Measurements from ENCODE around the gene ERN1. TPM values are rescaled to one million over a fixed set of nuclear protein-coding genes. Genes with fewer than 3 reads are reported as not detected.

ERN1 gene
- total and polyA plus RNA-seq, 2 donors (not counting 3 experiments of a cell fraction or from before 2014, with no cell fraction given), result 9.1 to 21.5 TPM

DNA sequence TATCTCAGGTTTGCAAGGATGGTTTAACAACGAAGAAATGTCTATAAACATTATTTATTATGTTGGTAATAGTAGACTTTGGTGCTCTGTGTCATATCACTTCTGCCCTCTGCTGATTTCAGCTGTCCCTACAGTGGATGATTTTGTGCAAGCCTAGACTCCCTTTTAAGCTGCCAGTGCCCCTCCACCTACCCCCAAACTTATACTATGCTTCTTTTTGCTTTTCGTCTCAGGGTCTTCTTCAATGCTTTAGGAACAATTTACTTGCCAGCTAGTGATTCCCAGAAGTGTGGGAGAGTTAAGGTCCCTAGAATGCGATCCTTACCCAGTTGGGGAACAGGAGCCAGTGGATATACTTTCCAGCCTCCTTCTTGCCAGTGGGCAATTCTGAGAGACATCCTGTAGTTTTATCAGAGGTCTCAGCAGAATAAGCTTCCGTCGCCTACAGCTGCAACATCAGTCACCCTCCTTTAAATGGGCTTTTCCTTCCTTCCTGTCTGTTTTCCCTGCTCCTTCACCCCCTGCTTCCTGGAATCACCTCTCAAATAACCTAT is 113.6 kb downstream of the ERN1 start:
- ChIA-PET POLR2A (interaction anchor here (0.8 to 3.1 kb wide), 3 partner anchors 11 to 16 kb away, joined by 4 to 32 read pairs (median 8); no protein-coding TSS in a partner anchor), CTCF (interaction anchor here (0.9 to 7.9 kb wide), 15 partner anchors 9 to 266 kb away, joined by 3 to 140 read pairs (median 9); partner anchors contain the start of gene ERN1)
- Histone ChIP-seq H3K27me3 (ENCODE audit: control insufficient read depth in 2 of 2, insufficient read depth in 2 of 2, low read length in 2 of 2) (no peaks in the 10 kb centered on the region), H3K79me2 (ENCODE audit: control insufficient read depth, insufficient read depth, low read length) (peaks cover 61% of the 10 kb centered on the region), H3K36me3 (ENCODE audit: control insufficient read depth in 2 of 2, extremely low read depth in 1 of 2, insufficient read depth in 2 of 2, low read length in 2 of 2) (no peaks in the 10 kb centered on the region), H3K9me1 (replicated peaks; ENCODE audit: control insufficient read depth, extremely low read depth, insufficient read depth, low read length) (no peaks in the 10 kb centered on the region), H3K4me3 (replicated peaks in 1 of 3; ENCODE audit: insufficient read depth in 1 of 3, low read depth in 1 of 3, low read length in 3 of 3) (peak overlapping the region in 2 of 3 experiments; percentile 0 to 72), H3K9me3 (replicated peaks; ENCODE audit: control insufficient read depth, insufficient read depth, low read length) (no peaks in the 10 kb centered on the region), H3K4me2 (ENCODE audit: insufficient read depth, low read length) (peak overlapping the region; percentile 93), H4K20me1 (replicated peaks; ENCODE audit: control insufficient read depth, extremely low read depth, insufficient read depth, low read length) (no peaks in the 10 kb centered on the region), H3K9ac (replicated peaks; ENCODE audit: extremely low read depth, insufficient read depth, low read length) (peak overlapping the region; percentile 80), H2AFZ (ENCODE audit: low read depth, low read length) (no peak overlapping the region), H3K4me1 (ENCODE audit: control insufficient read depth, extremely low read depth, insufficient read depth, low read length) (peaks cover 56% of the 10 kb centered on the region), H3K27ac (ENCODE audit: insufficient read depth, low read depth, low read length) (peak overlapping the region; percentile 90)
- peak; percentile 88 for FAIRE-seq
- TF ChIP-seq FOS (IDR thresholded peaks at IDR 0.05; ENCODE audit: borderline replicate concordance, insufficient read depth, low read length), result no peak
- peak; percentile 80 for TF ChIP-seq GATA2 (IDR thresholded peaks at IDR 0.05; ENCODE audit: insufficient read depth, insufficient read length, low read depth, low read length)
- TF ChIP-seq POLR2AphosphoS5 (IDR thresholded peaks at IDR 0.05; ENCODE audit: insufficient read depth, low read depth, low read length), result peak; percentile 86
- TF ChIP-seq, protein P1, sequence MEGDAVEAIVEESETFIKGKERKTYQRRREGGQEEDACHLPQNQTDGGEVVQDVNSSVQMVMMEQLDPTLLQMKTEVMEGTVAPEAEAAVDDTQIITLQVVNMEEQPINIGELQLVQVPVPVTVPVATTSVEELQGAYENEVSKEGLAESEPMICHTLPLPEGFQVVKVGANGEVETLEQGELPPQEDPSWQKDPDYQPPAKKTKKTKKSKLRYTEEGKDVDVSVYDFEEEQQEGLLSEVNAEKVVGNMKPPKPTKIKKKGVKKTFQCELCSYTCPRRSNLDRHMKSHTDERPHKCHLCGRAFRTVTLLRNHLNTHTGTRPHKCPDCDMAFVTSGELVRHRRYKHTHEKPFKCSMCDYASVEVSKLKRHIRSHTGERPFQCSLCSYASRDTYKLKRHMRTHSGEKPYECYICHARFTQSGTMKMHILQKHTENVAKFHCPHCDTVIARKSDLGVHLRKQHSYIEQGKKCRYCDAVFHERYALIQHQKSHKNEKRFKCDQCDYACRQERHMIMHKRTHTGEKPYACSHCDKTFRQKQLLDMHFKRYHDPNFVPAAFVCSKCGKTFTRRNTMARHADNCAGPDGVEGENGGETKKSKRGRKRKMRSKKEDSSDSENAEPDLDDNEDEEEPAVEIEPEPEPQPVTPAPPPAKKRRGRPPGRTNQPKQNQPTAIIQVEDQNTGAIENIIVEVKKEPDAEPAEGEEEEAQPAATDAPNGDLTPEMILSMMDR (IDR thresholded peaks at IDR 0.05; ENCODE audit: extremely low read depth in 1 of 2, insufficient read depth in 1 of 2, low read depth in 1 of 2, low read length in 2 of 2), result peak; percentile 5 to 9
- TF ChIP-seq EZH2 (IDR thresholded peaks at IDR 0.05; ENCODE audit: borderline replicate concordance, low read depth, low read length, severe bottlenecking), result no peak
- peak; percentile 27 for TF ChIP-seq MYC (IDR thresholded peaks at IDR 0.05; ENCODE audit: low read depth, low read length)
- peak; percentile 76 for TF ChIP-seq POLR2A (IDR thresholded peaks at IDR 0.05; ENCODE audit: low read depth, low read length)
- TF ChIP-seq JUN (IDR thresholded peaks at IDR 0.05; ENCODE audit: borderline replicate concordance, insufficient read depth, insufficient read length, low read depth), result peak; percentile 52
- TF ChIP-seq, protein P2, sequence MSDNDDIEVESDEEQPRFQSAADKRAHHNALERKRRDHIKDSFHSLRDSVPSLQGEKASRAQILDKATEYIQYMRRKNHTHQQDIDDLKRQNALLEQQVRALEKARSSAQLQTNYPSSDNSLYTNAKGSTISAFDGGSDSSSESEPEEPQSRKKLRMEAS (IDR thresholded peaks at IDR 0.05; ENCODE audit: insufficient read depth, insufficient read length), result no peak
- peak; percentile 80 for DNase-seq (ENCODE audit: low read depth, low spot score)
- intact Hi-C loops (cut with micrococcal nuclease) (loop anchor here (1.0 to 5.0 kb wide), 3 partner anchors 8 to 396 kb away; no protein-coding TSS in a partner anchor), dilution Hi-C loops (cut with MboI; ENCODE audit: extremely low pct_ligation_motif_present, low sequenced_read_pairs) (no loop called here)
- TSS peak; percentile 20 for BruUV-seq (replicated peaks)
